ENCODE measurements around the gene ENO2. TPM values are rescaled to one million over a fixed set of nuclear protein-coding genes. Genes with fewer than 3 reads are reported as not detected.
A peak's percentile ranks its signal among the peaks of the same experiment; 100 is the strongest.

ENO2 gene
- total RNA-seq, 4 donors from 2014 or later, result 5.0 to 8.0 (median 5.5) TPM

DNA sequence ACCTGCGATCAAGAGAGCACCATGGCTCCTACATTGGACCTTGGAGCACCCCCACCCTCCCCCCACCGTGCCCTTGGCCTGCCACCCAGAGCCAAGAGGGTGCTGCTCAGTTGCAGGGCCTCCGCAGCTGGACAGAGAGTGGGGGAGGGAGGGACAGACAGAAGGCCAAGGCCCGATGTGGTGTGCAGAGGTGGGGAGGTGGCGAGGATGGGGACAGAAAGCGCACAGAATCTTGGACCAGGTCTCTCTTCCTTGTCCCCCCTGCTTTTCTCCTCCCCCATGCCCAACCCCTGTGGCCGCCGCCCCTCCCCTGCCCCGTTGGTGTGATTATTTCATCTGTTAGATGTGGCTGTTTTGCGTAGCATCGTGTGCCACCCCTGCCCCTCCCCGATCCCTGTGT is 27.4 kb downstream of the ENO2 start:
- DNase-seq, result no peak
- no peak for TF ChIP-seq POLR2A (IDR thresholded peaks at IDR 0.05)
- TF ChIP-seq, protein P1, sequence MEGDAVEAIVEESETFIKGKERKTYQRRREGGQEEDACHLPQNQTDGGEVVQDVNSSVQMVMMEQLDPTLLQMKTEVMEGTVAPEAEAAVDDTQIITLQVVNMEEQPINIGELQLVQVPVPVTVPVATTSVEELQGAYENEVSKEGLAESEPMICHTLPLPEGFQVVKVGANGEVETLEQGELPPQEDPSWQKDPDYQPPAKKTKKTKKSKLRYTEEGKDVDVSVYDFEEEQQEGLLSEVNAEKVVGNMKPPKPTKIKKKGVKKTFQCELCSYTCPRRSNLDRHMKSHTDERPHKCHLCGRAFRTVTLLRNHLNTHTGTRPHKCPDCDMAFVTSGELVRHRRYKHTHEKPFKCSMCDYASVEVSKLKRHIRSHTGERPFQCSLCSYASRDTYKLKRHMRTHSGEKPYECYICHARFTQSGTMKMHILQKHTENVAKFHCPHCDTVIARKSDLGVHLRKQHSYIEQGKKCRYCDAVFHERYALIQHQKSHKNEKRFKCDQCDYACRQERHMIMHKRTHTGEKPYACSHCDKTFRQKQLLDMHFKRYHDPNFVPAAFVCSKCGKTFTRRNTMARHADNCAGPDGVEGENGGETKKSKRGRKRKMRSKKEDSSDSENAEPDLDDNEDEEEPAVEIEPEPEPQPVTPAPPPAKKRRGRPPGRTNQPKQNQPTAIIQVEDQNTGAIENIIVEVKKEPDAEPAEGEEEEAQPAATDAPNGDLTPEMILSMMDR (IDR thresholded peaks at IDR 0.05), result no peak
- peaks cover 34 to 86% (median 42%) of the 10 kb centered on the region in 3 donors for H3K4me1 ChIP-seq
- H3K27me3 ChIP-seq, result no peaks in the 10 kb centered on the region
- no peaks in the 10 kb centered on the region for H3K9me3 ChIP-seq
- H3K4me3 ChIP-seq, result no peak overlapping the region
- H3K36me3 ChIP-seq, result peaks cover 6 to 51% (median 11%) of the 10 kb centered on the region in 3 donors
- peak overlapping the region in 2 of 4 donors; percentile 21 to 97 for H3K27ac ChIP-seq
- intact Hi-C loops (cut with DNase I), result no loop called here
- 71 to 76% methylated on average over 9 to 10 of the region's 12 CpGs for WGBS, 2 donors

DNA sequence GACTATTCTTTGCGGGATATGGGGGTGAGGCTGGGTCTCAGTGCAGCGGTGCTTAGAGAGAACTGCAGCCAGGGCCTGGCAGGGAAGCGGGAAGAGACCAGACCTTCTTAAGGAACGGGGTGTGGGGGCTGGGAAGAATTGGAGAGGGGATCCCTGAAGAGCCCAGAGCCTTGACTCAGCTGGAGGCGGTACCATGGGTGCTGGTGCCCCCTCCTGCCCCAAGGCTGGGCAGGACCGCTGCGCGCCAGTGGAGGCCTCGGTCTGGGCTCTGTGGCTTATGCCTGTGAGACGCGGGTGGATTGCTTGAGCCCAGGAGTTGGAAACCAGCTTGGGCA is 27.9 kb downstream of the ENO2 start:
- H3K36me3 ChIP-seq, result peaks cover 6 to 50% (median 11%) of the 10 kb centered on the region in 3 donors
- no peaks in the 10 kb centered on the region for H3K9me3 ChIP-seq
- no peak overlapping the region for H3K4me3 ChIP-seq
- H3K27me3 ChIP-seq, result no peaks in the 10 kb centered on the region
- no peak for TF ChIP-seq POLR2A (IDR thresholded peaks at IDR 0.05)
- TF ChIP-seq, protein P1 (IDR thresholded peaks at IDR 0.05), result no peak
- DNase-seq, result no peak
- H3K27ac ChIP-seq, result peak overlapping the region; percentile 91 to 98 (median 97)
- intact Hi-C loops (cut with DNase I), result no loop called here
- peaks cover 29 to 86% (median 43%) of the 10 kb centered on the region in 3 donors for H3K4me1 ChIP-seq
- WGBS, 2 donors, result 78 to 85% methylated on average over 10 to 11 of the region's 11 CpGs

DNA sequence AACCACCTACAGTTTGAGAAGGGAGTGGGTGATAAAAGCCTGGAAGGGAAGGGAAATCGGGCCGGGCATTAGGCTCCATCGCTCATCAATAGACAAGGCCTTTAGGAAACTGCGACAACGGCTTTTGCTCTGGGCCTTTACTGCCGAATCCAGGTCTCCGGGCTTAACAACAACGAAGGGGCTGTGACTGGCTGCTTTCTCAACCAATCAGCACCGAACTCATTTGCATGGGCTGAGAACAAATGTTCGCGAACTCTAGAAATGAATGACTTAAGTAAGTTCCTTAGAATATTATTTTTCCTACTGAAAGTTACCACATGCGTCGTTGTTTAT is 29.0 kb downstream of the ENO2 start:
- TF ChIP-seq, protein P1 (IDR thresholded peaks at IDR 0.05), result no peak
- TF ChIP-seq POLR2A (IDR thresholded peaks at IDR 0.05), result no peak
- peak; percentile 49 for DNase-seq
- Histone ChIP-seq H3K4me3 (peak overlapping the region; percentile 40 to 77 (median 70)), H3K27me3 (no peaks in the 10 kb centered on the region), H3K27ac (peak overlapping the region; percentile 91 to 98 (median 97)), H3K9me3 (no peaks in the 10 kb centered on the region), H3K36me3 (peaks cover 6 to 50% (median 11%) of the 10 kb centered on the region in 3 donors), H3K4me1 (peaks cover 25 to 81% (median 38%) of the 10 kb centered on the region in 3 donors)
- WGBS, 2 donors, result 0 to 2% methylated on average over 13 of the region's 13 CpGs
- intact Hi-C loops (cut with DNase I), result no loop called here

DNA sequence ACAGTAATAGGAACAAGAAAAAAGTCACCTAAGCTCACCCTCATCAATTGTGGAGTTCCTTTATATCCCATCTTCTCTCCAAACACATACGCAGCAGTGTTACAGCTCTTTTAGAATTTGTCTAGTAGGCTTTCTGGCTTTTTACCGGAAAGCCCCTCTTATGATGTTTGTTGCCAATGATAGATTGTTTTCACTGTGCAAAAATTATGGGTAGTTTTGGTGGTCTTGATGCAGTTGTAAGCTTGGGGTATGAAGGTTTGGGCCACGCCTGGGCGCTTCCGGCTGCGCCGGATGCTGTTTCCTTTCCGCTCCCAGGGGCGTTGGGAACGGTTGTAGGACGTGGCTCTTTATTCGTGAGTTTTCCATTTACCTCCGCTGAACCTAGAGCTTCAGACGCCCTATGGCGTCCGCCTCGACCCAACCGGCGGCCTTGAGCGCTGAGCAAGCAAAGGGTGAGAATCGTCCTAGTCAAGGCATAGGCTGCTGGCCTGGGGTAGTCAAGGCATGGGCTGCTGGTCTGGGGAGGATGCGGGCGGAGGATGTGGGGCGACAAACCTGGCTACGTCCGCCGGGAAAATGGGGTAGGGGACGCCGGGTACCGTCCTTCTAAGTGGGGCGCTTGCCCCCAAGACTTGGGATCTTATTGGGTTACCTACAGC is 29.5 kb downstream of the ENO2 start, which contains the start of the genes C12orf57 and RNU7-1:
Gene C12orf57 (plus strand): TSS at position 301 of the 659 bp plus-strand sequence. CDS start 100 bp downstream, at position 401.
Gene RNU7-1 (plus strand): TSS at position 95 of the 659 bp plus-strand sequence.
- intact Hi-C loops (cut with DNase I), result loop anchor here (2.0 kb wide), 1 partner anchor 19 kb away; no protein-coding TSS in a partner anchor
- TF ChIP-seq, protein P1 (IDR thresholded peaks at IDR 0.05), result peak in 1 of 6 experiments; percentile 7
- TF ChIP-seq POLR2A (IDR thresholded peaks at IDR 0.05), result peak in 3 of 4 donors; percentile 22 to 96 (median 81)
- H3K9me3 ChIP-seq, result no peaks in the 10 kb centered on the region
- DNase-seq, result no peak
- H3K27ac ChIP-seq, result peak within 1 kb of the TSS; percentile 91 to 98 (median 97)
- WGBS, 2 donors, result 2 to 3% methylated on average over 2 to 19 of the region's 31 CpGs
- no peaks in the 10 kb centered on the region for H3K27me3 ChIP-seq
- peaks cover 6 to 46% (median 11%) of the 10 kb centered on the region in 3 donors for H3K36me3 ChIP-seq
- peak within 1 kb of the TSS; percentile 40 to 77 (median 70) for H3K4me3 ChIP-seq
- H3K4me1 ChIP-seq, result peaks cover 20 to 77% (median 33%) of the 10 kb centered on the region in 3 donors

Data from esophagus squamous epithelium (tissue), 5 donors.